Vagina (tissue), 2 donors: Measurements from ENCODE around the gene KDM3B. TPM values are rescaled to one million over a fixed set of nuclear protein-coding genes. Genes with fewer than 3 reads are reported as not detected.

Experiments
- DNase-seq, 2 donors: peaks; one replicate each; pipeline ENCODE4 v3.0.0-alpha.2; 2017; ENCODE audit errors: extremely low spot score in 2 of 2
- H3K27ac ChIP-seq: fragments of 200-600 bp; sonication (generic); one replicate; pipeline ENCODE4 v1.5.1; 2019
- H3K27me3 ChIP-seq: fragments of 200-600 bp; sonication (generic); one replicate; pipeline ENCODE4 v1.5.1; 2019
- H3K36me3 ChIP-seq, 2 donors: fragments of 200-600 bp; sonication (generic); one replicate each; pipeline ENCODE4 v1.5.1; 2017 to 2019
- H3K4me1 ChIP-seq: fragments of 200-600 bp; sonication (generic); one replicate; pipeline ENCODE4 v1.5.1; 2019
- H3K4me3 ChIP-seq, 2 donors: fragments of 200-600 bp; sonication (generic); 1 replicate in 1 of 2; 2 replicates in 1 of 2; pipeline ENCODE4 v1.5.1; 2016 to 2019
- H3K9me3 ChIP-seq: fragments of 200-600 bp; sonication (generic); one replicate; pipeline ENCODE4 v1.5.1; 2019
- CTCF ChIP-seq, 3 experiments: fragments of 450-650 bp in 2 of 3; fragments of 200-600 bp in 1 of 3; sonication (generic) in 1 of 3; IDR thresholded peaks; one replicate each; pipeline ENCODE4 v1.5.1; 2017 to 2019; ENCODE audit warnings: antibody characterized with exemption in 3 of 3, mild to moderate bottlenecking in 2 of 3, moderate library complexity in 2 of 3
- POLR2A ChIP-seq, 2 donors: fragments of 450-650 bp; IDR thresholded peaks; one replicate each; pipeline ENCODE4 v1.6.1; 2017; ENCODE audit warnings: antibody characterized with exemption in 2 of 2, mild to moderate bottlenecking in 2 of 2, moderate library complexity in 2 of 2
- POLR2AphosphoS5 ChIP-seq, 2 donors: sonication (generic); formaldehyde crosslinking; IDR thresholded peaks; one replicate each; pipeline ENCODE4 v1.9.0; 2017; ENCODE audit warnings: antibody characterized with exemption in 2 of 2, mild to moderate bottlenecking in 2 of 2, low read depth in 1 of 2; ENCODE audit not compliant: insufficient read depth in 1 of 2
- intact Hi-C: fragments of 100-400 bp; cut with DNase I; formaldehyde crosslinking; loops from one replicate; pipeline ENCODE4 v1.15.1; 2023
- total RNA-seq: library from RNA; depleted of rRNA; stranded (reverse); fragments of >200 nt; gene quantifications from one replicate; pipeline ENCODE4 v1.2.3, GENCODE V29; 2016

The KDM3B gene
- total RNA-seq, 1 donor from 2014 or later, result 48.6 TPM

- Histone ChIP-seq H3K9me3 (no peaks in the 10 kb centered on the region), H3K4me3 (no peak overlapping the region), H3K36me3 (no peaks in the 10 kb centered on the region), H3K27ac (no peak overlapping the region), H3K27me3 (no peaks in the 10 kb centered on the region), H3K4me1 (no peaks in the 10 kb centered on the region)
- no peak for DNase-seq
- intact Hi-C loops, result loop anchor here (5.0 kb wide), 1 partner anchor 85 kb away; the partner anchor contains the start of gene ETF1
- TF ChIP-seq POLR2AphosphoS5 (IDR thresholded peaks at IDR 0.05; ENCODE audit: insufficient read depth in 1 of 2, low read depth in 1 of 2) (no peak), CTCF (IDR thresholded peaks at IDR 0.05) (no peak)
These were observed 105.2 kb downstream of the KDM3B start for GRCh38 chr5:138457531-138458275.

- no peaks in the 10 kb centered on the region for H3K27me3 ChIP-seq
- no peaks in the 10 kb centered on the region for H3K9me3 ChIP-seq
- TF ChIP-seq POLR2AphosphoS5 (IDR thresholded peaks at IDR 0.05; ENCODE audit: insufficient read depth in 1 of 2, low read depth in 1 of 2) (no peak), CTCF (IDR thresholded peaks at IDR 0.05) (no peak), POLR2A (IDR thresholded peaks at IDR 0.05) (no peak)
- intact Hi-C loops, result loop anchor here (5.0 kb wide), 1 partner anchor 84 kb away; the partner anchor contains the start of gene ETF1
- DNase-seq, result no peak
- peaks cover 3% of the 10 kb centered on the region for H3K4me1 ChIP-seq
- H3K4me3 ChIP-seq, result no peak overlapping the region
- no peaks in the 10 kb centered on the region for H3K36me3 ChIP-seq
- no peak overlapping the region for H3K27ac ChIP-seq
These were observed 105.9 kb downstream of the KDM3B start for GRCh38 chr5:138458384-138458783.

GRCh38 chr5:138458856-138459255 lies 106.4 kb downstream of the KDM3B start:
- Histone ChIP-seq H3K36me3 (no peaks in the 10 kb centered on the region), H3K4me1 (peaks cover 6% of the 10 kb centered on the region), H3K4me3 (no peak overlapping the region), H3K27ac (no peak overlapping the region), H3K27me3 (no peaks in the 10 kb centered on the region), H3K9me3 (no peaks in the 10 kb centered on the region)
- TF ChIP-seq POLR2AphosphoS5 (IDR thresholded peaks at IDR 0.05; ENCODE audit: insufficient read depth in 1 of 2, low read depth in 1 of 2) (no peak), POLR2A (IDR thresholded peaks at IDR 0.05) (no peak), CTCF (IDR thresholded peaks at IDR 0.05) (no peak)
- intact Hi-C loops, result loop anchor here (5.0 kb wide), 1 partner anchor 83 kb away; the partner anchor contains the start of gene ETF1
- no peak for DNase-seq

GRCh38 chr5:138459311-138459933 lies 106.9 kb downstream of the KDM3B start:
- DNase-seq, result no peak
- Histone ChIP-seq H3K4me3 (no peak overlapping the region), H3K4me1 (peaks cover 6% of the 10 kb centered on the region), H3K27ac (no peak overlapping the region), H3K36me3 (no peaks in the 10 kb centered on the region), H3K9me3 (no peaks in the 10 kb centered on the region), H3K27me3 (no peaks in the 10 kb centered on the region)
- TF ChIP-seq POLR2AphosphoS5 (IDR thresholded peaks at IDR 0.05; ENCODE audit: insufficient read depth in 1 of 2, low read depth in 1 of 2), result no peak
- intact Hi-C loops, result loop anchor here (5.0 kb wide), 1 partner anchor 83 kb away; the partner anchor contains the start of gene ETF1

DNA sequence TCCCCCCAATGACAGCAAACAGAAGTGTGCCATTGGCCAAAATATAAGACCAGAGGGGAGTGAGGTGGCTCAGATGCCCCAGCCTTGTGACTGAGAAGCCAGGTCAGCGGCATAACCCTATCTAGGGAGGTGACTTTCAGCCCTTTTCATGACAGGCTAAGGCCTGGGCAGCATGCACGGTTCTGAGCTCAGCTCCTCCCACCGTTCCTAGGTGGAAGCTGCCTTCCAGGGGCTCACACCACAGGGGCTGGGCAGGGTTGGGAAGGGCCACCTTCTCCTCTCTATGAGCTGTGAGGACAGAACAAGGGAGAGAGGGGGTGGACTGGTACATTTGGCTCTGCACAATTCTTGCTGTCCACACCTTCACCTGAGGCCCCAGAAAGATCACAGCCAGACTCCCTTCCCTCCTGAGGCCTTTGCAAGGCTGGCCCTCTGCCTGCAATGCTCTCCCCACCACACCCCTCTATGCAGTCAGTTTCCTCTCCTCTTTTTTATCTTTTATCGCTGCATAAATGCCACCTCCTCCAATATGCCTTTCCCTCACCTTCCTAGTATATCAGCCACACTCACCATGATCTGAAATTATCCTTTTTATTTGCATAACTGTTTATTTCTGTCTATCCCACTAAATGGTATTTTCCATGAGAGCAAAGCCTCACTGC lies 107.7 kb downstream of the KDM3B start:
- Histone ChIP-seq H3K4me1 (peaks cover 6% of the 10 kb centered on the region), H3K4me3 (no peak overlapping the region), H3K27me3 (no peaks in the 10 kb centered on the region), H3K9me3 (no peaks in the 10 kb centered on the region), H3K27ac (no peak overlapping the region), H3K36me3 (no peaks in the 10 kb centered on the region)
- TF ChIP-seq POLR2AphosphoS5 (IDR thresholded peaks at IDR 0.05; ENCODE audit: insufficient read depth in 1 of 2, low read depth in 1 of 2) (no peak), POLR2A (IDR thresholded peaks at IDR 0.05) (no peak)
- no peak for DNase-seq
- intact Hi-C loops, result no loop called here
